Posterior vena cava (tissue), 2 donors: Measurements from ENCODE around the gene NFE2. TPM values are rescaled to one million over a fixed set of nuclear protein-coding genes. Genes with fewer than 3 reads are reported as not detected.
"Not testable (repeated sequence)": the region's sequence is repeated elsewhere in the genome, so short reads cannot be mapped to it uniquely, and the experiment has no call there.

Experiments used
- DNase-seq: peaks from one replicate; pipeline ENCODE4 v3.0.0-alpha.2; 2020; ENCODE audit warnings: low spot score
- intact Hi-C, 2 donors: fragments of 100-400 bp; cut with DNase I; formaldehyde crosslinking; loops; one replicate each; pipeline versions ENCODE4 v1.14.1 to v1.14.2; 2022 to 2023
- total RNA-seq, 2 donors: library from RNA; stranded (reverse); fragmentation: NEBNext Ultra II Directional; extraction: Animal tissue kit (Norgen Biotek cat#: 25700); gene quantifications; one replicate each; pipeline ENCODE4 v1.2.1, GENCODE V29; 2021
- donor health status: DM: yes; HTN: yes; CAD: no.
- donor health status: DM: yes; HTN: yes; CAD: no.

NFE2 gene
- total RNA-seq, 2 donors from 2014 or later, result 1.6 to 3.5 TPM

GRCh38 chr12:54321363-54321762 is 20.5 kb upstream of the NFE2 start:
- intact Hi-C loops, result no loop called here
- no peak for DNase-seq

- intact Hi-C loops, result not testable (repeated sequence)
- DNase-seq, result peak; percentile 43
Observed at GRCh38 chr12:54312309-54312708, 11.5 kb upstream of the NFE2 start.

- DNase-seq, result no peak
- intact Hi-C loops, result no loop called here
Observed at GRCh38 chr12:54311051-54311450, 10.2 kb upstream of the NFE2 start.

- intact Hi-C loops, result no loop called here
- peak; percentile 96 for DNase-seq
Observed at GRCh38 chr12:54306925-54307741, 6.3 kb upstream of the NFE2 start.

GRCh38 chr12:54304187-54304810 is 3.5 kb upstream of the NFE2 start:
- intact Hi-C loops, result no loop called here
- DNase-seq, result peak; percentile 88

- intact Hi-C loops, result no loop called here
- no peak for DNase-seq
Observed at GRCh38 chr12:54303640-54304039, 2.8 kb upstream of the NFE2 start.

GRCh38 chr12:54301428-54302048 is 723 bp upstream of the NFE2 start:
- DNase-seq, result peak; percentile 35
- intact Hi-C loops, result no loop called here

GRCh38 chr12:54300225-54300731 is 537 bp downstream of the NFE2 start:
- intact Hi-C loops, result no loop called here
- DNase-seq, result peak; percentile 25

GRCh38 chr12:54299515-54300224 is 1.1 kb downstream of the NFE2 start:
- intact Hi-C loops, result loop anchor here in 1 of 2 donors (10.0 kb wide), 1 partner anchor 65 kb away; the partner anchor contains the start of gene GPR84
- DNase-seq, result peak; percentile 8

- peak; percentile 3 for DNase-seq
- intact Hi-C loops, result loop anchor here in 1 of 2 donors (10.0 kb wide), 1 partner anchor 66 kb away; the partner anchor contains the start of gene GPR84
Observed at GRCh38 chr12:54298904-54299303, 1.9 kb downstream of the NFE2 start.

- intact Hi-C loops, result loop anchor here in 1 of 2 donors (10.0 kb wide), 1 partner anchor 68 kb away; the partner anchor contains the start of gene GPR84
Observed at GRCh38 chr12:54296393-54297099, 4.3 kb downstream of the NFE2 start.

GRCh38 chr12:54294953-54295566 is 5.8 kb downstream of the NFE2 start:
- intact Hi-C loops, result loop anchor here in 1 of 2 donors (10.0 kb wide), 1 partner anchor 70 kb away; the partner anchor contains the start of gene GPR84
- no peak for DNase-seq

More at GRCh38 chr12:54296393-54297099, 4.3 kb downstream of the NFE2 start:
- DNase-seq, result no peak

- intact Hi-C loops, result loop anchor here in 1 of 2 donors (10.0 kb wide), 1 partner anchor 70 kb away; the partner anchor contains the start of gene GPR84
- DNase-seq, result peak; percentile 85
Observed at GRCh38 chr12:54294152-54294952, 6.5 kb downstream of the NFE2 start.

- no peak for DNase-seq
- intact Hi-C loops, result loop anchor here in 1 of 2 donors (10.0 kb wide), 1 partner anchor 72 kb away; the partner anchor contains the start of gene GPR84
Observed at GRCh38 chr12:54292931-54293241, 7.9 kb downstream of the NFE2 start.

GRCh38 chr12:54292083-54292930 is 8.5 kb downstream of the NFE2 start:
- intact Hi-C loops, result loop anchor here in 1 of 2 donors (10.0 kb wide), 1 partner anchor 72 kb away; the partner anchor contains the start of gene GPR84
- DNase-seq, result no peak
